ENCODE results near the gene TCFL5. TPM values are rescaled to one million over a fixed set of nuclear protein-coding genes. Genes with fewer than 3 reads are reported as not detected.

TCFL5 gene
- total and polyA plus RNA-seq, 10 donors = 4.1 to 8.8 (median 6.3) TPM

DNA sequence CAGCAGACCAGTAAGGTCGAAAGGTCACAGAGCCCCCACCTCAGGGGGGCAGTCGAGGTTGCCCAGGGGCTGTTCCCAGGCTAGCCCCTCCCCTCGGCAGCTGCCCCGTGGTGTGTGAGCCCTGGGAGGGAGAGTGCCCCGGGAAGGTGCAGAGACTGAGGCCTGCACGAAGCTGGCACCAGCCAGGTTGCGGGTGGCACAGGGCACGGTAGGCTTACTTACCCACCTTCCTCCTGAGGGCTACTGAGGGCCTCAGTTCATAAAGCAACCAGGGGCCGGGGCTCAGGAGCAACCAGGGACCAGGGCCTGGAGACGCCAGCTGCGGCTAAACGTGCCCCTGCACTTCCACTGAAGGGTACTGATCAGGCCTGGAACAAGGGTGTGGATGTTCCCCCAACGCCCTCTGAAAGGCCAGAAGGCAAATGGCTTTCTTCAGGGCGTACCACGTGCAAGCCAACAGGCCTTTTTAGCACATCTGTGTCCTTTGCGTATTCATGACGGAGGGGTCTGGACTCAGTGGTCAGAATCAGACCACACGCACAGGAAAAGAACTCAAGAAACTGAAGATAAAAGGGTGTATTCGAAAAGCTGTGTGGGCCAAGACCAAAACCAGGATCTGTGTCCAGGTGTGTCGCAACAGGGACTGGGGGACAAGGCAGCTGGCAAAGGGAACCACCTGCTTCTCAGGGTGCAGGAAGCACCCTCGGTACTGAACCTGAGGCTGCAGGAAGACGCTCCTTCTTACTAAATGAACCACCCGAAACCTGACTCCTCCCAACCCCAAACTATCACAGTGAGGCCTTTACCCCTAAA, 24.5 kb upstream of the TCFL5 start:
- H3K9me3 ChIP-seq = no peaks in the 10 kb centered on the region
- peak overlapping the region in 3 of 8 donors; percentile 31 to 59 (median 51) for H3K27ac ChIP-seq
- peaks cover 13 to 75% (median 64%) of the 10 kb centered on the region in 6 donors for H3K36me3 ChIP-seq
- intact Hi-C loops (cut with DNase I; ENCODE audit: low total_unique reads) = no loop called here
- TF ChIP-seq POLR2AphosphoS5 (IDR thresholded peaks at IDR 0.05) = peak; percentile 31 to 75 (median 41)
- TF ChIP-seq, protein P1, sequence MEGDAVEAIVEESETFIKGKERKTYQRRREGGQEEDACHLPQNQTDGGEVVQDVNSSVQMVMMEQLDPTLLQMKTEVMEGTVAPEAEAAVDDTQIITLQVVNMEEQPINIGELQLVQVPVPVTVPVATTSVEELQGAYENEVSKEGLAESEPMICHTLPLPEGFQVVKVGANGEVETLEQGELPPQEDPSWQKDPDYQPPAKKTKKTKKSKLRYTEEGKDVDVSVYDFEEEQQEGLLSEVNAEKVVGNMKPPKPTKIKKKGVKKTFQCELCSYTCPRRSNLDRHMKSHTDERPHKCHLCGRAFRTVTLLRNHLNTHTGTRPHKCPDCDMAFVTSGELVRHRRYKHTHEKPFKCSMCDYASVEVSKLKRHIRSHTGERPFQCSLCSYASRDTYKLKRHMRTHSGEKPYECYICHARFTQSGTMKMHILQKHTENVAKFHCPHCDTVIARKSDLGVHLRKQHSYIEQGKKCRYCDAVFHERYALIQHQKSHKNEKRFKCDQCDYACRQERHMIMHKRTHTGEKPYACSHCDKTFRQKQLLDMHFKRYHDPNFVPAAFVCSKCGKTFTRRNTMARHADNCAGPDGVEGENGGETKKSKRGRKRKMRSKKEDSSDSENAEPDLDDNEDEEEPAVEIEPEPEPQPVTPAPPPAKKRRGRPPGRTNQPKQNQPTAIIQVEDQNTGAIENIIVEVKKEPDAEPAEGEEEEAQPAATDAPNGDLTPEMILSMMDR (IDR thresholded peaks at IDR 0.05 in 8 of 11, conservative IDR thresholded peaks at IDR 0.05 in 3 of 11) = no peak
- TF ChIP-seq POLR2A (IDR thresholded peaks at IDR 0.05) = no peak
- no peak for DNase-seq
- WGBS, 5 donors = 79 to 88% (median 86%) methylated on average over 17 to 23 of the region's 23 CpGs
- H3K4me1 ChIP-seq = peaks cover 0 to 17% (median 0%) of the 10 kb centered on the region in 6 donors
- no peak overlapping the region for H3K4me3 ChIP-seq
- H3K27me3 ChIP-seq (replicated peaks in 1 of 7) = no peaks in the 10 kb centered on the region

DNA sequence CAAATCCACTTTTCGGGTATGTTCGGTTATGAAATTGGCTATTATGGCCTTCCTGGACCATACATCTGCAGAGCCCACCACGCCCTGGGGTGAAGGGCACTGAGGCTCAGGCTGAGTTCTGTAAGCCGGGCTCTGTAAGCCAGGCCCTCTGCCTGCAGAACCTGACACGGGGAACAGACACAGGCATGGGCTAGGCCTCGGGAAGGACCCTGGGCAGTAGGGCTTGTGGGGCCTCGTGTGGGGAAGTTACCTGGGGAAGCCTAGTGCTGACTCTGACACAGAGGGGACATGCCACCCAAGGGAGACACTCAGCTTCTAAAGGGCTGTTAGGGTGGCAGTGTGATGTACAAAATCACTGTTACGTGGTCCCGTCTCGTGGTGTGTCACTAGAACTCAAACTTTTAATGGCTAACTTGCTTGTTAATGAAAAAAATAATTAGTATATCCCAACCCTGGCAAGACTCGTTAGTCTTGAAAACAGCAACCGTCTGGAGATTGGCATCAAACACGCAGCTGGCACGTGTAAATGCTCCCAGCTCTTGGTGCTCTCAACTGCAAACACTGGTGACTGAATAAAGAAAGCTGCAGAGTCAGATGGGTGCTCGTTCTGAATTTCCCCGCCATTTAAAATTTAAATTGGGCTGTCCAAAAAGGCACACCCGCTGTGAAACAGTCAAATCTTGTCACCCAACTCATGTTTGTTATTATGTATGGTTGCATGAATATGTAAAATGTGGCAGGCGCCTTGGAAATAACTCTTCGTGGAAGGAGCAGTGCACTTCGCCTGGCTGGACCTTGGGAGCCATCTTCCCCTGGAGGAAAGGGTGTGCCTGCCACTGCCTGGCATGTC, 23.6 kb upstream of the TCFL5 start:
- H3K9me3 ChIP-seq = no peaks in the 10 kb centered on the region
- intact Hi-C loops (cut with DNase I; ENCODE audit: low total_unique reads) = no loop called here
- H3K4me3 ChIP-seq = no peak overlapping the region
- peak overlapping the region in 3 of 8 donors; percentile 31 to 59 (median 51) for H3K27ac ChIP-seq
- no peaks in the 10 kb centered on the region for H3K27me3 ChIP-seq (replicated peaks in 1 of 7)
- H3K36me3 ChIP-seq = peaks cover 7 to 75% (median 64%) of the 10 kb centered on the region in 6 donors
- TF ChIP-seq, protein P1 (IDR thresholded peaks at IDR 0.05 in 8 of 11, conservative IDR thresholded peaks at IDR 0.05 in 3 of 11) = no peak
- TF ChIP-seq POLR2AphosphoS5 (IDR thresholded peaks at IDR 0.05) (peak; percentile 4 to 48 (median 33)), POLR2A (IDR thresholded peaks at IDR 0.05) (no peak)
- H3K4me1 ChIP-seq = peaks cover 0 to 17% (median 0%) of the 10 kb centered on the region in 6 donors
- WGBS, 5 donors = 84 to 90% (median 87%) methylated on average over 20 of the region's 20 CpGs
- no peak for DNase-seq

DNA sequence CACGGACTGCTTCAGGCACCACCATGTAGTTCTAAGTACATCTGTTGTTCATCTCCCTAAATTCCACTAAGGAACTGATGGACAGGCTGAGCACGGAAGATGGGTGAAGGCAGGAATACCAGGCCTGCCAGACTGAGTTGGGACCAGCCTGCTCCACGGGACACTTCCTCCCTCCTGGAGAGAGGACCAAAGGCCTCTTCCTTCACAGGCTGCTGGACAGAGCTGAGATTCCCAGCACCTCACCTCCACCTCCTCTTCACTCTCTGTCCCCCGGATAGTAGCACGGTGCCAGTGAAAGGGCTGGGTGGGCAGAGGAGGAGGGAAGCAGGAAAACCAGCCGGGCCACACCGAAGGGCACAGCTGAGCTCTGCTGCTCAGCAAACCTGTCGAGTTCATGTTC, 22.9 kb upstream of the TCFL5 start:
- WGBS, 5 donors = 80 to 86% (median 83%) methylated on average over 8 of the region's 8 CpGs
- Histone ChIP-seq H3K27ac (peak overlapping the region in 2 of 8 donors; percentile 2 to 59), H3K4me1 (peaks cover 0 to 17% (median 0%) of the 10 kb centered on the region in 6 donors), H3K36me3 (peaks cover 7 to 75% (median 62%) of the 10 kb centered on the region in 6 donors), H3K4me3 (no peak overlapping the region), H3K27me3 (replicated peaks in 1 of 7) (no peaks in the 10 kb centered on the region), H3K9me3 (no peaks in the 10 kb centered on the region)
- intact Hi-C loops (cut with DNase I; ENCODE audit: low total_unique reads) = no loop called here
- TF ChIP-seq, protein P1 (IDR thresholded peaks at IDR 0.05 in 8 of 11, conservative IDR thresholded peaks at IDR 0.05 in 3 of 11) = no peak
- TF ChIP-seq POLR2AphosphoS5 (IDR thresholded peaks at IDR 0.05) (peak in 1 of 3 donors; percentile 15), POLR2A (IDR thresholded peaks at IDR 0.05) (no peak)
- no peak for DNase-seq

Measured in spleen (tissue), 11 donors.